T-helper 1 cell treated with Interleukin-12 subunit alpha and Interleukin-12 subunit beta and Interleukin-4 antibody, amounts not matched to agents 30 μg/mL and 1 μg/mL, for 36 hours (primary cell): ENCODE measurements around the gene ZNF597.
A peak's percentile ranks its signal among the peaks of the same experiment; 100 is the strongest.

Experiments
- H3K27ac Mint-ChIP-seq: one replicate; pipeline ENCODE4 v1.8.0; 2021; ENCODE audit warnings: mild to moderate bottlenecking, mixed read lengths
- H3K27me3 Mint-ChIP-seq: one replicate; pipeline ENCODE4 v1.8.0; 2021; ENCODE audit warnings: low read depth, mixed read lengths
- H3K36me3 Mint-ChIP-seq: one replicate; pipeline ENCODE4 v1.8.0; 2021; ENCODE audit warnings: low read depth, mixed read lengths
- H3K4me1 Mint-ChIP-seq: one replicate; pipeline ENCODE4 v1.8.0; 2021; ENCODE audit warnings: low read depth, mixed read lengths
- H3K4me3 Mint-ChIP-seq: one replicate; pipeline ENCODE4 v1.8.0; 2021; ENCODE audit warnings: mild to moderate bottlenecking, moderate library complexity, mixed read lengths
- H3K9me3 Mint-ChIP-seq: one replicate; pipeline ENCODE4 v1.8.0; 2021; ENCODE audit warnings: mixed read lengths

Gene ZNF597

DNA sequence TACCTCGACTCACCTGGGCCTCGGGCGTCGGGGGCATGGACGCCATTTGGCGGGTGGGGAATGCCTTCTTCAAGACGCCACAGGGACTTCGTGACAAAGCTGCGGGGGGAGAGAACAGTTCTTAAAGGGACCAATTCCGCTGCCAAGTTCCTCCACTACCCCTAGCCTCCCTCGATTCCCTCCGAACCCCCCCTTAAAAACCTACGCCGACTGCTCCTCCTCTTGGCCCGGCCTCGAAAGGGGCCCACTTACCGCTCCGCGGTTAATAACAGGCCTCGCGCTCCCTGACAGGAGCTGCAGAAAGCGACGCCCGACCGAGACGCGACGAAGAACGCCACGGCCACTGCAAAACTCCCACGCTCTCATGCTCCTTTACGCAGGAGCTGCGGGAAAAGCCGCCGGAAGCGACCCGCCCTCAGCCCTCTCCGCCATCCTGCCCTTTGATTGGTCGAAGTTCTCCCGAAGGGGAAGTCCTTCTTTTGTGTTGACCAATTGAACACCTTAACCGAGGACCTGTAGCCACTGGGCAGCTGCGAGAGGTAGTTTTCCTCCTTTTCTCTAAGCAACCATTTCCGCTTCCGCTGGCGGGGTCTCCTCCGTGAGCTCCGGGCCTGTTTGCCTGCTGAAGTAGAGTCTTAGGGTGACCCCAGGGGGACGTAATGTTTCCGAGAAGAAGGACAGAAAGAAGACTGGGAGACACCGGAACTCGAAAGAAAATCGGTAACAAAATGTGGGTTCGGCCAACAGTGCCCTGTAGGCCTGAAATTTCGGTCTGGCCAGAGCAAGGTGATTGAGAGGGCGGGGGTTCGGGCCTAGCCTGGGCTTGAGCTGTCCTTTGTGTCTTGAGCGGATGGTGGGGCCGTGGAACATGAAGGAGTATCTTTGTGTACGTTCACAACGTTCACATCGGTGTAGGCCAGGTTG, at the start of gene ZNF597, which contains the start of gene NAA60:
TSS of gene ZNF597 (minus strand) at position 397 of the 924 bp plus-strand sequence. CDS start at position 46, 351 bp downstream.
TSS of gene NAA60 (plus strand) at position 573 of the 924 bp plus-strand sequence. CDS start 32,548 bp downstream, outside the sequence.
- Mint-ChIP-seq H3K4me1 (peaks cover 10% of the 10 kb centered on the region), H3K27ac (peak within 1 kb of the TSS; percentile 93), H3K9me3 (peaks cover 34% of the 10 kb centered on the region), H3K27me3 (no peaks in the 10 kb centered on the region), H3K36me3 (peaks cover 36% of the 10 kb centered on the region), H3K4me3 (peak within 1 kb of the TSS; percentile 94)

- Mint-ChIP-seq H3K9me3 (no peaks in the 10 kb centered on the region), H3K4me1 (no peaks in the 10 kb centered on the region), H3K27me3 (no peaks in the 10 kb centered on the region), H3K4me3 (no peak overlapping the region), H3K36me3 (no peaks in the 10 kb centered on the region), H3K27ac (no peak overlapping the region)
Observed at GRCh38 chr16:3492356-3492755, 49.1 kb upstream of the ZNF597 start.

- Mint-ChIP-seq H3K27me3 (no peaks in the 10 kb centered on the region), H3K36me3 (no peaks in the 10 kb centered on the region), H3K4me1 (no peaks in the 10 kb centered on the region), H3K4me3 (no peak overlapping the region), H3K9me3 (no peaks in the 10 kb centered on the region), H3K27ac (no peak overlapping the region)
Observed at GRCh38 chr16:3490911-3491629, 47.8 kb upstream of the ZNF597 start.

DNA sequence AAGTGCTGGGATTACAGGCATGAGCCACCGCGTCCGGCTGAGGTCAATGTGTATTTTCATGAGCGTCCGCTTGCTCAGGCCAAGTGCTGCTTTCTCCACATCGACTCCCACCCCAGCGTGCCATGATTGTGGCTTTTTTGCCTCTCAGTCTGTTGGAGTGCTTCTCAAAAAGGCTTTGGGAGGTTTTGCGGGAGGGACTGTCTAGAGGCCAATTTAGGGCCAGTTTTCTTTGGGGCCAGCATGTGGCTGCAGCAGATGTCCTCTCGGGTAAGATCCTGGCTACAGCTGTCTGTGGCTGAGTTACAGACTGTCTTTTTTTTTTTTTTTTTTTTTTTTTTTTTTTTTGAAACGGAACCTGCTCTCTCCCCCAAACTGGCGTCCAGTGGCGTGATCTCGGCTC, 45.5 kb upstream of the ZNF597 start:
- no peaks in the 10 kb centered on the region for H3K9me3 Mint-ChIP-seq
- H3K4me3 Mint-ChIP-seq, result no peak overlapping the region
- H3K36me3 Mint-ChIP-seq, result peaks cover 2% of the 10 kb centered on the region
- H3K27me3 Mint-ChIP-seq, result no peaks in the 10 kb centered on the region
- H3K27ac Mint-ChIP-seq, result no peak overlapping the region
- no peaks in the 10 kb centered on the region for H3K4me1 Mint-ChIP-seq

DNA sequence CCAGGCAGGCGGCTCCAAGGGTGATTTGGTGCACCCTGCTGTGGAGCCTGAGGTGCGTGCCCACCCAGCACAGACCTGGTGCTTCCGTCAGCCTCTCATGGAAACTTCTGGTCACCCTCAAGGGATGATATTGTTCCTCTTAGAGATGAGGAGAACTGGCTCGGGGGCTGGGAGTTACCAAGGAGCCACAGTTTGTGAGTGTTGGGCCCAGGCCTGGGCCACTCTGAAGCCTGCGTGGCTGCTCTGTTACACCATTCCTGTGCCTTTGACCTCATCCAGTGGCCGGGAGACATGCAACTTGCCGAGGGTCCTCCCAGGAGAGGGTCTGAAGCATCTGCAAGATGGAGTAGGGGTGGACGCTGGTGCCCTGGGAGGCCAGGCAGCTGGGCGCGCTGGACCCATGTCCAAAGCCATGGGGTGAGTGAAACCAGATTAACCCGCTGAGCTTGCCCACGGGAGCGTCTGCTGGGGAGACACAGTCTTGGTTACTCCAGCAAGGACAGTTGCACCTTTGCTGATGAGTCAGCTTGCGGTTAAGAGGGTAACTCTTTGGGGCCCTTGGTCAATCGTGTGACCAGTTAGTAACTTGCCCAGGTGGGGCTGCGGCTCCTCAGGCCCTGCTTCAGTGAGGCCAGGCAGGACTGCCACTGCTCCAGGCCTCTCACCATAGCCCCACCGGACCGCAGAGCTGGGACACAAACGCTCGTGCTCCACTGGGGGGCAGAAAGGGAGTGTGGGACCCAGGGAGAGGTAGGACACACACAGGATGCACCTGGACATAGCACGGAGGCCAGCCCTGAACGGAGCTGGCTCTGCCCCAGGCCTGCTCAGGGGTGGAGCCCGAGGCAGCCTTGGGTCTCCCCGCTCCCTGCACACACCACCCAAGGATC, 44.5 kb upstream of the ZNF597 start:
- Mint-ChIP-seq H3K36me3 (peaks cover 11% of the 10 kb centered on the region), H3K9me3 (no peaks in the 10 kb centered on the region), H3K27me3 (no peaks in the 10 kb centered on the region), H3K4me3 (no peak overlapping the region), H3K4me1 (no peaks in the 10 kb centered on the region), H3K27ac (no peak overlapping the region)

GRCh38 chr16:3486506-3487215, 43.4 kb upstream of the ZNF597 start:
- Mint-ChIP-seq H3K27ac (no peak overlapping the region), H3K9me3 (no peaks in the 10 kb centered on the region), H3K27me3 (no peaks in the 10 kb centered on the region), H3K4me3 (no peak overlapping the region), H3K36me3 (peaks cover 16% of the 10 kb centered on the region), H3K4me1 (no peaks in the 10 kb centered on the region)

GRCh38 chr16:3485821-3486505, 42.7 kb upstream of the ZNF597 start:
- Mint-ChIP-seq H3K27me3 (no peaks in the 10 kb centered on the region), H3K4me1 (no peaks in the 10 kb centered on the region), H3K9me3 (no peaks in the 10 kb centered on the region), H3K4me3 (no peak overlapping the region), H3K36me3 (peaks cover 20% of the 10 kb centered on the region), H3K27ac (no peak overlapping the region)

GRCh38 chr16:3485097-3485745, 41.9 kb upstream of the ZNF597 start:
- Mint-ChIP-seq H3K4me3 (no peak overlapping the region), H3K9me3 (no peaks in the 10 kb centered on the region), H3K36me3 (peaks cover 20% of the 10 kb centered on the region), H3K27me3 (no peaks in the 10 kb centered on the region), H3K27ac (no peak overlapping the region), H3K4me1 (no peaks in the 10 kb centered on the region)

DNA sequence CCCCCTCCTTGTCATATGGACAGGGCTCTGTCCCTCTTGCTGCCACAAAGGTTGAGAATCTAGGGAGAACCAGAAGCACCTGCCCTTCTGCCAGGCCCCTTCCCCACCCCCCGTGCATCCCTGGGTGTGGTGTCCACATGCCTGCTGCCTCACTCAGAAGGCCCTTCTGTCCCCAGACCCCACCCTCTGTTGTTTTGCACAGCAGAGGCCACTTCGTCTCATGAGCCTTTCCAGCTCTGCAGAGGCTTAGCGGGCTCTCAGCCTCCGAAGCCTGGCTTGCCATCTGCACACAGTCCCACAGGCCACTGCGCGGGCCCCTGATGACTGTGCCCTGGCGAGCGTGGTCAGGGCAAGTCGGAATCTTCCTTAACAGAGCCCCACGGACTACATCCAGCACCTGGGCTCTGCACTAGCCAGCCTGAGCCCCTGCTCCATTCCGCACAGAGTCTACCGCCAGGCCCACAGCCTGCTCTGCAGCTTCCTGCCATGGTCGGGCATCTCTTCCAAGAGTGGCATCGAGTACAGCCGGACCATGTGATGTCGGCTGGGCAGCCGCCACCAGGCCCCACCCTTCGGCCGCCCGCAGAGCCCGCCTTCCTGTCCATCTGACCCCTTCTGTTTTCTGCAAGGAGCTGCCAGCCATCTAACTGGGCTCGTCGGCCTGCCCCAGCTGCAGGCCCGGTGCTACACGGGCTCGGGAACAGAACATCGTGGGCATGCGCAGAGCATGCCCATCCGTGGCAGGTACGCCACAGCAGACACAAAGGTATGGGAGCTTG, 41.2 kb upstream of the ZNF597 start:
- H3K4me3 Mint-ChIP-seq, result no peak overlapping the region
- peaks cover 22% of the 10 kb centered on the region for H3K36me3 Mint-ChIP-seq
- no peaks in the 10 kb centered on the region for H3K9me3 Mint-ChIP-seq
- peaks cover 3% of the 10 kb centered on the region for H3K4me1 Mint-ChIP-seq
- no peak overlapping the region for H3K27ac Mint-ChIP-seq
- H3K27me3 Mint-ChIP-seq, result no peaks in the 10 kb centered on the region

GRCh38 chr16:3482659-3483241, 39.4 kb upstream of the ZNF597 start:
- Mint-ChIP-seq H3K4me1 (peaks cover 3% of the 10 kb centered on the region), H3K4me3 (no peak overlapping the region), H3K27me3 (no peaks in the 10 kb centered on the region), H3K36me3 (peaks cover 28% of the 10 kb centered on the region), H3K9me3 (no peaks in the 10 kb centered on the region), H3K27ac (peak overlapping the region; percentile 29)

DNA sequence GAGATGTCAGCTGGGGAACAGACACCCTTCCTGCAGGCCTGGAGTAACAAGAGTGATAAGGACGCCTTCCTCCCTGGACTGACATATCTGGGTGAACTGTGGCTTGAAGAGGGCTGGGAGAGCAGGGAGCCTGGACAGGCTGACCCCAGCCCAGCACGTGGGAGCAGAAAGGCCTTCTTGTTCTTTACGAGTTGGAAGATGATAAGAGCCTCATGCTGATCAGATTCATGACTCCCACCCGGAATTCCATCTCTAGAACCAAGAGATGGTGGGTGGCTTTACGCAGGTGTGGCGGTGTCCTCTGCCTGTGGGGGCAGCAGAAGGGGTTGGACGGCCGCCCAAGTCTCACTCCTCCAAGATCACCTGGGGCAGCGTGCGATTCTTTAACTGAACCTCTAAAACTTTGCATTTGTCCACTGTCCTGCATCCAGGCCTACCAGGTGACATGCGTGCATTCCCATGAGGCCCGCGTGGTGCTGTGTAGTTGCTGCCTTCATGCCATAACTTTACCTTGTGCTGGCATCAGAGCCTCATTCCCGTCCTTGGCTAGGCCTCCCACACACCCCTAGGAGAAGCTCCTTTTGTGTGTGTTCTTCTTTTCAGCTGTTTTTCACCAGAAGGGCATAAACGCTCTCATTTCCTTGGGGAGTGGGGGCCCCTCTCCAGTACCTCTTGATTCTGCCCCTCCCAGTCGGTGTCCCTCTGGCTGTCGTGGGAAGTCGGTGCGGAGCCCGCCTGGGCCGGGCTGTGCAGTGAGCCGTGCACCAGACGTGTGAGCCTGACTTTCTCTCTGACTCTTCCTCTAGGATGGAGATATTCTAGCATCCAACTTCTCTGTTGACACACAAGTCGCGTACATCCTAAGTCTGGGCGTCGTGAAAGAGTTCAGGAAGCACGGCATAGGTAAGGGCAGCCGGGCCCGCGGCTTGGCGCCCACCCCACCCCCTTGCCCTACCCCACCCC, 38.7 kb upstream of the ZNF597 start:
- H3K4me3 Mint-ChIP-seq, result no peak overlapping the region
- no peaks in the 10 kb centered on the region for H3K9me3 Mint-ChIP-seq
- no peaks in the 10 kb centered on the region for H3K27me3 Mint-ChIP-seq
- H3K4me1 Mint-ChIP-seq, result peaks cover 3% of the 10 kb centered on the region
- peaks cover 28% of the 10 kb centered on the region for H3K36me3 Mint-ChIP-seq
- peak overlapping the region; percentile 20 for H3K27ac Mint-ChIP-seq
